HG02885 (cell line): ENCODE results near the gene CAPN12.

Experiments
- ATAC-seq: cut with Tn5 transposase; IDR thresholded peaks from one replicate; pipeline ENCODE4 v1.9.1; 2021; ENCODE audit warnings: mild to moderate bottlenecking; ENCODE audit not compliant: unreplicated experiment, poor library complexity

Gene CAPN12

DNA sequence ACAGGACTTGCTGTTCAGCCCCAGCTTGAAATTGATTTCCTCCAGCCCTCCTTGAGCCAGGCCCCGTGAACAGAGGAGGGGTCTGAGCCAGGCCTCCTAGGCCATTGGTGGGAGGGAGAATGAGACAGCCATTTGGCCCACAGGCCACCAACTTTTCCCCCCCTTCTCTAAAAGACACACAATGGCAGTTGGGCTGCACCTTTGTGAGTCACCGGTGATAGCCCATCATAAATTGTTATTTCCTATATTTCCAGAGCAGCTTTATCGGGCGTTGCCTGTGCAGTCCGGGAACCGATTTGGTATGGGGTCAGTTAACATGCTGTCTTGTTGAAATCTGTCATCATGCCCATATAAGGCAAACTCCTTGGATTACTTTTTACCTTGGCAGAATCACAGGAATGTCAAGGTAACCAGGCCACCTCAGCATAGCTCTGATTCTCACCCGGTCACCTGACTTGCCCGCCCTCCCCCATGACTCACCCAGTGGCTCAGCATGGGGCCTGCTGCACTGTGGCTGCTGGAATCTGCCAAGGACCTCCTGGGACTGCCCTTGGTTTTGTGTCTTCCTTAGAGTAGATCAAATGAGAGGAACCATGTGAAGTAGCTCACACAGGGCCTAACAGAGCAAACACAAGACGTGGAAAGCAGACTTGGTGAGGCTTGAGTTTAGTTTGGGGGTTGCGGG, 60.7 kb downstream of the CAPN12 start:
- ATAC-seq, result no peak

DNA sequence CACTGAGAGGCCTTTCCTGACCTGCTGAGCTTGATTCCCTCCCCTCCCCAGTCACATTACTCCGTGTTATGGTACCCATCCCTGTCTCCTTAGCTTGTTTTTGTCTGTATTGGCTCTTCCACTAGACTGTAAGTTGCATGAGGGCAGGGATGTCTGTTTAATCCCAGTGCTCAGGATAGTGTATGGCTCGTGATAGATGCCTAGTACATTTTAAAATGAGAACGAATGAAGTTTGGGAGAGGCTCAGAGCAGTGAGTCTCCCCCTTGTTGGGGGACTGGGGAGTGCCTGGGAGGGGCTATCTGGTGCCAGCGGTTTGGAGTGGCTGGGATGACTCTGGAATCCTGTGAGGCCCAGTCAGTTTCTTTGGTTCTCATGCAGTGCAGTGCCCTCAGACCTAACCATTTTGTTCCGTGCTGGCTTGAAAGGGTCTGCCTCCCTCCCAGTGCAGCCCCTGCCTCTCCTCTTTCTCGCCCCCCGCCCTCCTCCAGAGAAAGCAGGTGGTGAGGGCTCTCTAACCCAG, 61.3 kb downstream of the CAPN12 start:
- no peak for ATAC-seq

DNA sequence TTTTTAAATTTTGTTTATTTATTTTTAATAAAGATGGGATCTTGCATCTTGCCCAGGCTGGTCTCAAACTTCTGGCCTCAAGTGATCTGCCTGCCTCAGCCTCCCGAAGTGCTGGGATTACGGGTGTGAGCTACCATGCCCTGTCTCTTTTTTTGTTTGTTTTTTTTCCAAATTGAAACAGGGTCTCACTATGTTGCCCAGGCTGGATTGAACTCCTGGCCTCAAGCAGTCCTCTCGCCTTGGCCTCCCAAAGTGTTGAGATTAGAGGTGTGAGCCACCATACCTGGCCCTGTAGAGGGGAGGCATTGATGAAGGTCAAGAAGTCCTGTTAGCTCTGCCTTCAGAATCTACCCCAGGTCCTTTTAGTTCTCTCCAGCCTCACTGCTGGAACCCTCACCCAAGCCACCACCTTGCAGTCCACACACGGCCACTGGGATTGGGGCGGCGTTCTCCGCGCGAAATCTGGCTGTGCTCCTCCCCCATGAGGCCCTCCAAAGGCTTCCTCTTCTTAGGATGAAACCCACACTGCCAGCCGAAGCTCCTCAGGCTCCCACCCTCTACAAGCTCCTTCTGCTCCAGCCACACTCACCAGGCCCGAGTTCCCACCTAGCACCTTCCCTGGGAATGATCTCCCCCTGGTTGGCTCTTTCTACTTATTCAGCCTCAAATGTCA, 61.9 kb downstream of the CAPN12 start:
- no peak for ATAC-seq
